ENCODE measurements around the gene MED1. TPM values are rescaled to one million over a fixed set of nuclear protein-coding genes. Genes with fewer than 3 reads are reported as not detected.

The MED1 gene
- total RNA-seq, 1 experiment from 2014 or later = 50.4 TPM

DNA sequence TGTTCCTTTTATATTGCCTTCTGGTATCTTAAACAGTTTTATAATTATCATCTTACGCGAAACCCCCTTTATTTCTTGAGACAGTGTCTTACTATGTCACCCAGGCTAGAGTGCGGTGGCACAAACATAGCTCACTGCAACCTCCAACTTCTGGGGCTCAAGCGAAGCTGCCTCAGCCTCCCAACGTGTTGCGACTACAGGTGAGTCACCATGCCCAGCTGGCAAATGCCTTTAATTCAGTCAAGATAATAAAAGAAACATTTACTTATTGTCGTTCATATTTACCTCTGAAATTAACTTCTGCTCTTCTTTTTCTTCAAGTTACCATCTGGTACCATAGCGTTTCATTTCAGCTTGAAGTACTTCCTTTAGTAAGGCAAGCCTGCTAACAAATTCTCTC, 93.6 kb downstream of the MED1 start:
- H3K36me3 Mint-ChIP-seq = no peaks in the 10 kb centered on the region
- DNase-seq (ENCODE audit: low spot score) (no peak), ATAC-seq (no peak)
- no peak for TF ChIP-seq SOX15 (CRISPR knock-in tag; IDR thresholded peaks at IDR 0.05)
- TF ChIP-seq RORB (CRISPR knock-in tag; IDR thresholded peaks at IDR 0.05) = no peak
- TF ChIP-seq, protein P1, sequence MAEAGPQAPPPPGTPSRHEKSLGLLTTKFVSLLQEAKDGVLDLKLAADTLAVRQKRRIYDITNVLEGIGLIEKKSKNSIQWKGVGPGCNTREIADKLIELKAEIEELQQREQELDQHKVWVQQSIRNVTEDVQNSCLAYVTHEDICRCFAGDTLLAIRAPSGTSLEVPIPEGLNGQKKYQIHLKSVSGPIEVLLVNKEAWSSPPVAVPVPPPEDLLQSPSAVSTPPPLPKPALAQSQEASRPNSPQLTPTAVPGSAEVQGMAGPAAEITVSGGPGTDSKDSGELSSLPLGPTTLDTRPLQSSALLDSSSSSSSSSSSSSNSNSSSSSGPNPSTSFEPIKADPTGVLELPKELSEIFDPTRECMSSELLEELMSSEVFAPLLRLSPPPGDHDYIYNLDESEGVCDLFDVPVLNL (CRISPR knock-in tag; IDR thresholded peaks at IDR 0.05; ENCODE audit: borderline replicate concordance, low read depth) = no peak
- TF ChIP-seq, protein P2, sequence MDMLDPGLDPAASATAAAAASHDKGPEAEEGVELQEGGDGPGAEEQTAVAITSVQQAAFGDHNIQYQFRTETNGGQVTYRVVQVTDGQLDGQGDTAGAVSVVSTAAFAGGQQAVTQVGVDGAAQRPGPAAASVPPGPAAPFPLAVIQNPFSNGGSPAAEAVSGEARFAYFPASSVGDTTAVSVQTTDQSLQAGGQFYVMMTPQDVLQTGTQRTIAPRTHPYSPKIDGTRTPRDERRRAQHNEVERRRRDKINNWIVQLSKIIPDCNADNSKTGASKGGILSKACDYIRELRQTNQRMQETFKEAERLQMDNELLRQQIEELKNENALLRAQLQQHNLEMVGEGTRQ (CRISPR knock-in tag; IDR thresholded peaks at IDR 0.05) = no peak
- no peak overlapping the region for H3K4me3 Mint-ChIP-seq
- H3K9me3 Mint-ChIP-seq = no peaks in the 10 kb centered on the region
- peaks cover 4% of the 10 kb centered on the region; the same call in 1 of the 2 replicates for H3K4me1 Mint-ChIP-seq
- H3K27me3 Mint-ChIP-seq (ENCODE audit: low read depth) = no peaks in the 10 kb centered on the region
- ChIA-PET POLR2A (interaction anchor here (0.6 kb wide), 1 partner anchor 11 kb away, joined by 3 read pairs; no protein-coding TSS in a partner anchor), CTCF (interaction anchor here (1.4 kb wide), 1 partner anchor 125 kb away, joined by 4 read pairs; no protein-coding TSS in a partner anchor)
- H3K27ac Mint-ChIP-seq = no peak overlapping the region

Other genes starting within 250 kb of the MED1 start
- gene STAC2, start 225.3 kb downstream of the MED1 start, total RNA-seq (2021) = 3.9 to 4.2 TPM (median 4.0 TPM) in 3 replicates
- 9.7 to 13.8 TPM (median 13.0 TPM) in 3 replicates for gene FBXL20, start 49.6 kb downstream of the MED1 start, total RNA-seq (2021)
- gene CDK12, start 10.2 kb upstream of the MED1 start, total RNA-seq (2021) = 58.4 to 61.6 TPM (median 59.5 TPM) in 3 replicates
- gene NEUROD2, start 156.7 kb upstream of the MED1 start, total RNA-seq (2021) = not detected in 3 replicates
- gene PPP1R1B, start 175.7 kb upstream of the MED1 start, total RNA-seq (2021) = 15.0 to 20.5 TPM (median 15.2 TPM) in 3 replicates
- gene STARD3, start 185.9 kb upstream of the MED1 start, total RNA-seq (2021) = 64.9 to 75.3 TPM (median 65.4 TPM) in 3 replicates
- 2.5 to 2.9 TPM (median 2.8 TPM) in 3 replicates for gene TCAP, start 214.1 kb upstream of the MED1 start, total RNA-seq (2021)
- gene PNMT, start 217.2 kb upstream of the MED1 start, total RNA-seq (2021) = 2.4 to 3.1 TPM (median 2.7 TPM) in 3 replicates
- 24.3 to 25.7 TPM (median 24.9 TPM) in 3 replicates for gene PGAP3, start 236.8 kb upstream of the MED1 start, total RNA-seq (2021)
- 153 to 209 TPM (median 158 TPM) in 3 replicates for gene ERBB2, start 248.8 kb upstream of the MED1 start, total RNA-seq (2021)